A673 (cell line): Measurements from ENCODE around the gene ESRRA.

Experiments used
- EZH2 ChIP-seq: fragments of 200-600 bp; sonication (generic); IDR thresholded peaks from 2 replicates; pipeline ENCODE4 v1.6.1; 2017; ENCODE audit warnings: borderline replicate concordance, low read depth, mild to moderate bottlenecking, mixed read lengths, antibody characterized with exemption, low read length; ENCODE audit not compliant: poor library complexity, severe bottlenecking
- TF ChIP-seq, protein P1 (sequence below): fragments of 300-800, 200-600 bp; sonication (generic); conservative IDR thresholded peaks from 2 replicates; pipeline ENCODE4 v1.5.1; 2017; ENCODE audit warnings: low read depth, mild to moderate bottlenecking, antibody characterized with exemption, low read length, moderate library complexity, mixed read lengths

DNA sequence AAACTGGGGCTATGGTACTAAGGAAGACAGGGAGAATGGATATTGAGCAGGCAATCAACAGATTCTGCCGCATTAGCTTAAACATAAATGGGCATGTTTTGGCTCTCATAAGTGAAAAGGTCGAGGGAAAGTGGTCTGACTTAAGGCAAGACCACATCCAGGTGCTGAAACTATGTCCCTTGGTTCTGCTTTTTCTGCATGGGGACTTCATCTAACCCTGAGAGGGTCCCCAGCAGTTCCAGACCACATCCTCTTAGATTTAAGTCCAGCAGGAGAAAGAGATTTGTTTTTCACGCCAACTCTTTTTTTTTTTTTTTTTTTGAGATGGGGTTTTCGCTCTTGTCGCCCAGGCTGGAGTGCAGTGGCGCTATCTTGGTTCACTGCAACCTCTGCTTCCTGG lies 59.1 kb downstream of the ESRRA start:
- TF ChIP-seq, protein P1, sequence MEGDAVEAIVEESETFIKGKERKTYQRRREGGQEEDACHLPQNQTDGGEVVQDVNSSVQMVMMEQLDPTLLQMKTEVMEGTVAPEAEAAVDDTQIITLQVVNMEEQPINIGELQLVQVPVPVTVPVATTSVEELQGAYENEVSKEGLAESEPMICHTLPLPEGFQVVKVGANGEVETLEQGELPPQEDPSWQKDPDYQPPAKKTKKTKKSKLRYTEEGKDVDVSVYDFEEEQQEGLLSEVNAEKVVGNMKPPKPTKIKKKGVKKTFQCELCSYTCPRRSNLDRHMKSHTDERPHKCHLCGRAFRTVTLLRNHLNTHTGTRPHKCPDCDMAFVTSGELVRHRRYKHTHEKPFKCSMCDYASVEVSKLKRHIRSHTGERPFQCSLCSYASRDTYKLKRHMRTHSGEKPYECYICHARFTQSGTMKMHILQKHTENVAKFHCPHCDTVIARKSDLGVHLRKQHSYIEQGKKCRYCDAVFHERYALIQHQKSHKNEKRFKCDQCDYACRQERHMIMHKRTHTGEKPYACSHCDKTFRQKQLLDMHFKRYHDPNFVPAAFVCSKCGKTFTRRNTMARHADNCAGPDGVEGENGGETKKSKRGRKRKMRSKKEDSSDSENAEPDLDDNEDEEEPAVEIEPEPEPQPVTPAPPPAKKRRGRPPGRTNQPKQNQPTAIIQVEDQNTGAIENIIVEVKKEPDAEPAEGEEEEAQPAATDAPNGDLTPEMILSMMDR, result no peak
- no peak for TF ChIP-seq EZH2
